GM18520 (cell line): ENCODE measurements around the gene KISS1.

Experiments used
- ATAC-seq: cut with Tn5 transposase; IDR thresholded peaks from one replicate; pipeline ENCODE4 v1.9.1; 2021; ENCODE audit not compliant: unreplicated experiment

Gene KISS1

DNA sequence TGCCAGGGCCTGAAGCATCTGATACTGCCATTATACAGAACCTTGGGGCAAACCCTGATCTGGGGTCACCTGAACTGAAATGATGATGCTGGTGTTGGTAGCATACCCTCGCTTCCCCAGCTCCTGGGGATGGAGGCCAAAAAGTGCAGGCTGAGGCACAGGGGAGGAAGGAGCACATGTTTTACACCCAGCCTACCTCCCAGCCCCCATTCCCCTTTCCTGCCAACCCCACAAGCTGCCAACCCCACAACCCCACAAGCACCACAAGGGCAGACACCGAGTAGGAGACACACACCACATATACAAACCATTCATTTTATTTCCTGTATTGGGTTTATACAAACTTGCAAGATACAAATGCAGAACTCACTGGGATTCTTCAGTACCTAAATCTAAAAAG lies 22.3 kb upstream of the KISS1 start:
- no peak for ATAC-seq

DNA sequence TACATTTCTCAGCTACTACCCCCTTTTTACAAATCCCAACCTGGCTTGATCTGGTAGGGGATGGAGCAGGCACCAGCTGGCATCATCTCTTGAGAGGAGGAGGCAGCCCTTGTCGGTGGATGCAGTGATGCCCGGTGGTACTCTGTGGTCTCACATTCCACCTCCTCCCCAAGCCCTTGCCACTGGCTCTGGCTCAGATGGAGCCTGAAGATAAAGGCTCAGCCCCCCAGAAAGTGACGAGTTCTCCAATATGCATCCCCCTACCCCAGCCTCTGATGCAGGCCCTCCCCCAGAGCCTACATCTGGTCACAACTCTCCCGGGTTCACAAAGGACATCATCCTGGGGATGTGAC lies 21.3 kb upstream of the KISS1 start:
- ATAC-seq, result no peak

DNA sequence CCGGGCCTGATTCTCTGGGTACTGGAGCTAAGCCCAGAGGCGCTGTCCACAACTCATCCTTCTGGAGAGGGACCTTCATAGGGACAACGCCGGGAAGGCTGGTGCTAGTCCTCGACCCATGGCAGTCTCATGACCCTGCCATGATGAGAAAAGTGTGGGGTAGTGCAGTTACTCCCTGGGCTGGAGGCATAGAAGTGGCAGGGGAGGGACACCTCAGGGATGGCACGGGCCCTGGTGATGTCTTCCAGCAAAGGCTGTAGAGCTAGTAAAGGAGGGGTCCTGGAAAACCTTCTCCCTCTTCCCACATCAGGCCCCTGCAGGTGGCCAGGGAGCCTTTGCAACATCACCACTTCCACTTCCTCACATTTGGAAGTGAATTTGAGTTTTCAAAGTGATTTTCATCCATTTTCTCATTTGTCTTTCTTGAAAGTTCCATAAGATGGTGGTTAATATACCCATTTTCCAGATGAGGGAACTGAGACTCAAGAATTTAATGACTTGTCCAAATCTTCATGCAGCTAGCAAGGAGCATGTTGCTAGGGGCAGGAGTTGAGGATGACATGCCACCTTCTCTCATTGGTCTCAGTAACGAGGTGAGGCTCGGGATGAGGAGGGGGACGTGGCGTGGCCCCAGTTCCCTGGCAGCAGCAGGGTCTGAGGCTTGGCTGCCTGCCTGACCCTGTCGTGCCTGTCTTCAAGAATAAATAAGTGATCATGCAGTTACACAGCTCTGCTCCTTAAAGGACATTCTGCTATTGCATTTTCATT lies 20.8 kb upstream of the KISS1 start:
- no peak for ATAC-seq

DNA sequence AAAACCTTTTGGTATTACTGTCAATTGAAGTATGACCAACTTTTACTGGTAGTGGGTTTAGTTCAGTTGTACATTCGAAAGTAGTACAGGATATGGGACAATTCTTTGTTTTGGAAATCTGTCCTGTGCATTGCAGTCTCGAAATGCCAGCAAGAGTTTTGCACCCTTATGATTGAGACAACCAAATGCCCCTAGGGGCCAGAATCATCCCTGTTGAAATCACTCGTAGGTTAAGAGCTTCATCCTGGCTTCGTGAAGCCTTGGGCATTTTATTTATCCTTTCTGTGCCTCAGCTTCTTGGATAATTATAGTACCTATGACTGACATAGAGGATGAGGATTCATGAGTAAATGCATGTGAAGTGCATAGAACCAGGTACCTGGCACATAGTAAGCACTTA lies 19.9 kb upstream of the KISS1 start:
- no peak for ATAC-seq

DNA sequence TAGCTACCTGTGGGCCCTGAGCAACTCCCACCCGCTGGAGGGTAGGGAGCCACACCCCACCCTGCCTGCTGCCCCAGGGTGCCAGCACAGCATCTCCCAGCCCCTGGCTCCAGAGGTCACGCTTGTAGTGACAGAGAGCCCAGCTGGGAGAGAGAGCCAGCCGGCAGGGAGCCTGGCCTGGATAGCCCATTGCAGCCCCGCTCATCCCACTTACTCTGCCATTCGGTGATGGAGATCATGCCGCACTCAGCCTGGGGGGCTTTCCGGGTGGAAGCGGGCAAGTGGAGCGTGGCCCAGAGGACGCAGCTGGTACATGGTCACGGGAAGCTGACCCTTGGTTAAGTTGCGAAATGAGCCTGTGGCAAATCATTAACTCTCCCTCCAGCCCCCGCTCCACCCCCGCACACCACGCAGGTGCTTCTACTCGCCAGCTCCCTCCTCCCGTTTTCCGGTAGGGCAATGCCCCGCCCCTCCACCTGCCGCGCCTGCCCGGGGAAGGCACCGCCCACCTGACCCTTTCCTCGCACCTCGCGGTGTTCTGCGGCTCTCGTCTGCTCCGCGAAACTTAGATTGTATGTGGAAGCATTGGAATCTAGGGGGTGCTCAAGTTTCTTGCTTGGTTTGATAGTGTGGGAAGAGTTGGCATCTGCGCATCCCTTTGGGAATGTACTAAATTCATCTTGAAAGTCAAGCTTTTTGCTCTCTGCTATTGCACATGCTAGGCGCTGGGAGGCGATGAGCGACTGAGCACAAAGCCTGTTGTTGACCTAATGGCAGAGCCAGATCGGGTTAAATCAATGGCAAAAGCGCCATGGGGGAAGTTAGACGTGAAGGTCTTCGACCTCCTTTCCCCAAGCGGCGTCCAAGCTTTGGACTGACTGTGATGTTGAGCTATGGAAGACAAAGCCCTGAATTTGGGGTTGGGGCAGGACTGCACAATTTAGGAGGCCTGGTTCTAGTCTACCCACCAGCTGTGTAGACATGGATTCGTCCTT lies 17.7 kb upstream of the KISS1 start, which contains the start of gene GOLT1A:
Gene GOLT1A (minus strand): TSS at position 321 of the 995 bp plus-strand sequence. CDS start 82 bp downstream, at position 239.
- no peak for ATAC-seq

DNA sequence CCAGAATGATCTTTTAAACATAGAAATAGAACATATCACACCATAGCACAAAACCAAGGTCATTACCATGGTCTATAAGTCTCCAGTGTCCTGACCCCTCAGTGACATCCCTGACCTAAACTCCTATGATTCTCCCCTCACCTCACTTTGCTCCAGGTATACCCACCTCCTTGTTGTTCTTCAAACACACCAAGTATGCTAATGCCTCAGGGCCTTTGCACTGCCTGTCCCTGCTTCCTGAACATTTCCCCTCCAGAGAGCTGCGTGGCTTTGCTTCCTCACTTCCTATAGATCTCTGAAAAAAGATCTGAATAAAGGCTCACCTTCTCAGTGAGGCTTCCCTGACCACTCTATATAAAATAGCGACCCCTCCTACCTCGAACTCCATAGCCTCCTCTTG lies 16.4 kb upstream of the KISS1 start:
- no peak for ATAC-seq

DNA sequence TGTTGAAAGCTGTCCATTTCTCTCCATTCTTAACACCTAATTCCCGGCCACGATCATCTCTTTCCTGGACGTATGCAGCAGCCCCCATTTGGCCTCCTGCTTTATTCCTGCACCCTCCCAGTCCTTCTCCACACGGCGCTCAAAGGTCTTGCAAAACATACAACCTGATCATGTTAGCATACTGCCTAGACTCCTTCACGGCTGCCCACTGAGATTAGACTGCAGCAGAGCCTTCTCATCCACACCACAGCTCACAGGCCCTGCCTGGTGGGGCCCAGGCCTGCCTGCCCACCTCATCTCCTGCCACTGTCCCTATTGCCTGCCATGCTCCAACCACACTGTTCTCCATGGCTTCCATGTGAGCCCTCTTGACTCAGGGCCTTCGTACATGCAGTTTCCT lies 14.8 kb upstream of the KISS1 start:
- ATAC-seq, result no peak

DNA sequence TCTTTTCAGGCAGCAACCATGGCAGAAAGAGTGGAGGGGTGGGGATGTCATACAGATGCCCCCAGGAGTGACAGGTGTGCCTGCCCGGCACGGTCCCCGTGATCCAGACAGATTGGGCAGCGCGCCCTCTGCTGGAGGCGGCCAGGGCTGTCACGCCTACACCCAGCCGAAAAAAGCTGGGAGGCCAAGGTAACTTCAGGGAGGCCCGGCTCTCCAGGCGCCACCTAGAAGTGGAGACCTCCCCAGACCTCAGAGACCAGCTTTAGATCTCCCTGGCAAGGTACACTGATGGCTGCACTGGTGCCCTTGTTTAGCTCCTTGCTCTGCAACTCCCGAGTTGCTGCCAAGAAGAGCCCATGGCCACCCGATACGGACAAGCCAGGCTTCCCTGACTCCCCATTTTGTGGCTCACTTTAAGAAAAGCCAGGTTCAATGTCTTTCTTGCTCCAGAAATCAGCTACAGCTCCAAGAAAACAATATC lies 10.9 kb upstream of the KISS1 start:
- ATAC-seq, result no peak

DNA sequence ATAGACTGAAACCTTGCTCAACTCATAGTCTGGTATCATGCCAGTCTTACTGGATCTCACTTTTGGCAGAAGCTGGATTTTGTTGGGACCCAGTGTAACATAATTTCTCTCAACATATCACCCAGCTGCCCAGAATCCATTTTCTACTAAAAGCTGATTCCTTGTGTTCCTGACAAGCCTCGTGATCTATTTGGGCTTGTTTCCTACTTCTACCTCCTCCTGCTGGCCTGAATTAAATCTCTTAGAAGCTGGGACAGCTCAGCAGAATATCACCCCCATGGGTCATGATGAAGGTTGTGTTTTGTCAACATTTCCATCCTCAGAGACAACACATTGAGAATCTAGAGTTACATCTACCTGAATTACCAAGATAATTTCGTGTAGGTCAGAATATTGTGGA lies 9.8 kb upstream of the KISS1 start:
- ATAC-seq, result no peak

DNA sequence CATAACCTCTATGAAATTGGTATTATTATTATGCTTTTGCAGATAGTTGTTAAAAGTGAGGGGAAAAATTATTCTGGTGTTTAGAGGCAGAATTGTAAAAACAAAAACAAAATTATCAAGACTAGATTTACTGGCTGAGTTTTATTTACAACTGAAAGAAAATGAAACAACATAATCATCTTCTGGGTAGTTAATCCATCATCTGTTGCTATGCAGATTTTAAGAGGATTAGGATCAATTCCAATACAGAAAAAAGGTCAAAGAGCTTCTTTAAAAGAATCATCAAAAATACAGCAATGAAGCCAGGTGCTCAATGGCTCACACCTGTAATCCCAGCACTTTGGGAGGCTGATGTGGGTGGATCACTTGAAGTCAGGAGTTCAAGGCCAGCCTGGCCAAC lies 9.2 kb upstream of the KISS1 start:
- ATAC-seq, result no peak

DNA sequence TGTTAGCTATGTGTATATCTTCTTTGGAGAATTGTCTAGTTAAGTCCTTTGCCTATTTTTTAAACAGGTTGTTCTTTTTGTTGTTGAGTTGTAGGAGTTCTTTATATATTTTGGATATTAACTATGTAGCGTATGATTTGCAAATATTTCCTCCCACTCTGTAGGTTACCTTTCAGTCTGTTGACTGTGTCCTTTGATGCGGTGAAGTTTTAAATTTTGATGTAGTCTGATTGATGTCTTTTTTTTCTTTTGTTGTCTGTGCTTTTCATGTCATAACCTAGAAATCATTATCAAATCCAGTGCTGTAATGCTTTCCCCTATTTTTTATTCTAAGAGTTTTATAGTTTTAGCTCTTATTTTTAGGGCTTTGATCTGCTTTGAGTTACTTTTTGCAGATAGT lies 8.7 kb upstream of the KISS1 start:
- ATAC-seq, result no peak

DNA sequence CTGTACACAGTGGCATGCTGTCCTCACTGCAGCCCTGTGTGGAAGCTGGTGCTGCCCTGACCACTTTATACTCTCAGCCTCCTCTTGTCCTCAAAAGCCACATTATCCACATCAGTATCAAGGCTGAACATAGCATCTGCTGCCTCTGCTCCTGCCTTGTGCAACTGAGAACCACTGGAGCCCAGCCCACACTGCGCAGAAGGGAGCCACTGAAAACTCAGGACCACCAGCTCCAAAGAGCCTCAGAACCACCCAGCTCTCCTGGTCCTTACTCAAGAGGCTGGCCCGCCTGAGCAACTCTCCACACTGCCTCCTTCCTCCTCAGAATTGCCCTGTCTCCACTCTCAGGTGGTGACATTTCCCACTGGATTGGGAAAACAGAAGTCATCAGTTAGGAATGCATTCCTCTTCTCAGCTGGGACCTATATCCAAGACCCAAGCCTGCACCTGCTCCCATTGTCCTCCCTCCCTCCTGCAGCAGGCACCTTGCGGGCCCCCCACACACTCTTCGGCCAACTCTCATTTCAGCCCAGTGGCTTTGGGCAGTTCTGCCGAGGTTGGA lies 7.0 kb upstream of the KISS1 start:
- ATAC-seq, result no peak

DNA sequence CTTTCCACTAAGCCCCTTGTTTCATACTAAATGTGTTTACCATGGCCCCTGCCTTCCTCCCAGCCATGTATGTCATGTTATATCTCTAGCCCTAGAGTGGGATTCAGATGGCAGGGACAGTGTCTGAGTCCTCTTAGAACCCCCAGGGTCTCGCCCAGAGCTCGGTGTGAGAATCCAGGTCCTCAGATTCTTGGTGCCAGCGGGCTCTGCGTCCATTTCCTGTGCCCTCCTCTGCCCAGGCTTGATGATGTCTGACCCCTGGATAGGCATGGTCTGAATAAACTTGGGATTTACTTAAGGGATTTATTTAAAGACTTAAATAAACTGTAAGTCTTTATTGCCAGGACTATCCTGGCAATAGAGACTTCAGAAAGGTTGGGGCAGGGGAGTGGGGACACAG lies 6.2 kb upstream of the KISS1 start:
- no peak for ATAC-seq

DNA sequence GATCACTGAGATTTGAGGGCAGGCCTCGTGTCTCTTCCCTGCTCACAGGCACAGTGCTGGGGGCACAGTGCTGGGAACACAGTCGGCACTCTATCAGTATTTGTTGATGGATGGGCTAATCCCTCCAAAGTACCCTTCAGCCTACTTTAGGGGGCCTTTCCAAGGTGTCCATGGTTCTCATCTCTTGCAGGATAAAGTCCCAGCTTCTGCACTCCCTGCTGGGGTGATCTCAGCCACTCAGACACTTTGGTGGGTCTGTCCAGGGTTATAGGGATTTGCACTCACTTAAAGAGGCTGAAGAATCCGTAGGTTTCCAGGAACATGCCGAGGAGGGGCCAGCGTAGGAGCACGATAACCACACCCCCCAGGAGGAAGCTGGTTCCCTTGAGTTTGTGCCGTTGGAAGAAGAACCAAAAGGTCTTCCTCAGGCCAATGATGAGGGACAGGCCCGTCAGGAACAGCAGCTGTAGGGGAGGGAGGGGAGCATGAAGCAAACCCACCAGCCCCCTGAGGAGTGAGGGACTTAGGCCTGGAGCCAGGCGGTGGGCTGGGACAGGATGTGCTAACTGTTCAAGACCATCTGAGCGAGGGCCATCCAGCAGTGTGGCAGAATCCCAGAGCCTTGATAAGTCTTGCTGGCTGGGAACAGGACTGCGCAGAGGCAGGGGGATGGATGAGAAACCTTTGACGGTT lies 5.2 kb upstream of the KISS1 start:
- ATAC-seq, result no peak

DNA sequence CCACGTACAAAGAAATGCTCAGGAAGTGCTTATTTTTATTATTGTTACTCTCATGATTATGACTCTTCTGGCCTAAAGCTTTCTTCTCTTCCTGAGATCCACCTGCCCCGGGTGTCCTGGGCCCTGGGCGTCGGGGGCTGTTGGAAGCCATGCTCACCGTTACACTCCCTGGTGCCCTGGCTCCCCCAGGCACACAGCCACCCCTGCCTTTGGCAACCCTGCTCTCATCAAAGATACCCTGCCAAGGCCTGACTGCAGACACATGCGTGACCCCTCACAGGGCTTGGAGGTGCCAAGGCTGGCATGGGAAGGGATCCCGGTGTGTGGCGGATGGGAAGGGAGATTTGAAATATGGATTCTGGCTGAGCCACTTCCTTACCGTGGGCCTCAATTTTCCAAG lies 3.3 kb upstream of the KISS1 start:
- ATAC-seq, result no peak

DNA sequence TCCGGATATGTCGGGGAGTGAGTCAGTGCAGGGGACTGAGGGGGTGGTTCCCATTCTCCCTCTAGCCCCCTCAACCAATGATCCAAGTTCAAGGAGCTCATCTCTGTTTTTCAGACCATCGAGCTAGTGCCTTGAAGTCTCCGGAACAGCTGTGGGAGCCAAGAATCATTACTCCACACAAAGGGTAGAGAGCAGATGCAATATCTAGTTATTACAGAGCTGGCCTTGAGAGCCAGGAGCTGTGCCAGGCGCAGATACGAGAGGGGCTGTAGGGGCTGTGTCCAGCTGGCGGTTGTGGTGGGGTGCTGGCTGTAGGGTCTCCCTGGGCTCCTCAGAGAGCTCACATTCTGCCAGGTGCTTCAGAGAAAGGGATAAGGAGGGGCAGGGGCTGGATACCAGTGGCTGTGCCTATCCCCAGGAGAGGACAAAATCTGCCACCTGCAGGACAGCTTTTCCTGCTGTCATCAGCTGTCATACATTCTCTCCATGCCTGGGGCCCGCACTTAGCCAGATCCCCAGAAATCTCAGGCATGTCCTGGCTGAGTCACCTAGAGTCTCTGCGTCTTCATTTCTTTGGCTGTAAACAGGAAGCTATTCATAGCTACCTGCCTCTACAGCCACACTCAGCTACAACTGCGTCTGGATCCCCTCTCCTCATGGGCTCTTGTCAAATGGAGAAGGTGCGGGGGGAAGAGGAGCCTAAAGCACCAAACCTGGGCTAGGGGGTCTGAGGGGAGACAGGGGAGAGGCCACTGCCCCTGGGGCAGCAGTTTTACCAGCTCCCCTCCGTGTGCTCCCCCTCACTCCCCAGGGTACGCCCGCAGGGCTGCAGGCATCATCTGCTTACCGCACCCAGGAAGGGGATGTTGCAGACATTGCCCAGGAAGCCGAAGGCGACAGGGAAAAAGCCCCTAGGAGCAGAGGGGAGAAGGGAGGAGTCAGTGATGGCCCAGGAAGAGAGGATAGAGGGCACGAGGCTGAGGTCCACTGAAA lies 2.4 kb upstream of the KISS1 start:
- no peak for ATAC-seq

DNA sequence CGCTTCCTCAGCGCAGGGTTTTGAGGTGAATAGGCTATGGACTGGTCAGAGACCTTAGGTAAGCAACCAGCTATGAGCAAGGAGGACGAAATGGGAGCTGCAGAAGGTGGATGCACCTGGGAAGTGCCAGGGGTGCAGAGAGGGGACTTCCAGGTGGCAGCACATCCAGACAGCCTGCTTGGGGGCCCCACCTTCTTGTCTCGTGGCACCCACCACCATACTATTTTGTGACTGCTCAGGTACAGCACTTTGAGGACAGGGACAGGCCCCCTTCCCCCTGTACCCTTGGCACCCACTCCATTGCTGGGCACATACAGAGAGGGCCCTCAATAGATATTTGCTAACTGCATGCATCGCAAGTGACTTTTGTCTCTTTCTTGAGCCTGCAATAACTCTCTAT lies 777 bp upstream of the KISS1 start:
- no peak for ATAC-seq

DNA sequence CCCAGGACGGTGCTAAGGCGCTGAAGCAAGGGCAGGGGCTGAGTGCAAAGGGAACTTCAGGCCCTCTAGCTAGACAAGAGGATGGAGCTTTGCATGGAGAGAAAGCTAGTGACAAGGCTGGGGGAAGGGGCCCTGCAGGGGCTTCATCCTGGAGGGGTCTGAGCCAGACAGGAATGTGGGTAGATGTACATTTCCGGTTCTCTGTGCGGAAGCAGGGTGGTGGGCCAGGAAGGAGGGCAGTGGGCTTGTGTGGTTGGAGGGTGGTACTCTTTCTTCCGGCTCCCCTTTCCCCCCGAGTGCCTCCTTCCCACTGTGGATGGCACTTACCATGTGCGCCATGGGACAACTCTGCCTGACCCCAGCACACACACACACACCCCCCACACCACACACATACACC lies 1.5 kb downstream of the KISS1 start:
- no peak for ATAC-seq

DNA sequence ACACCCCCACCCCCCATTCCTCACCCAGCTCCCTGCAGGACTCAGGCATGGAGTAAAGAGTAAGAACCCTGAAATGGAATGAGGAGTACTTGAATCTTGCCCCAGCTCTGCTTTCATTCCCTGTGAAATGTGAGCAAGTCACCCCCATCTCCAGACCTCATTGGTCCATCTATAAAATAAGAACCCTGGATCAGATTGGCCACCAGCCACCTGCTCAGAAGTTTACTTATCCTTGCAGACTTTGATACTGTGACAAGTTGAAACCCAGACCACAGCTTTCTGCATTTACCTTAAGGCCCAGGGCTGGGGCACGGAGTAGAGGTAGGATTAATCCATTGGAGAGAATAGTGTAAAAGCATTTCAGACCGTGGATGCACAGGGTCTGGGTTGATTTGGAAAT lies 2.2 kb downstream of the KISS1 start:
- ATAC-seq, result no peak
